ENCODE data around the gene MAP2K6.

DNA sequence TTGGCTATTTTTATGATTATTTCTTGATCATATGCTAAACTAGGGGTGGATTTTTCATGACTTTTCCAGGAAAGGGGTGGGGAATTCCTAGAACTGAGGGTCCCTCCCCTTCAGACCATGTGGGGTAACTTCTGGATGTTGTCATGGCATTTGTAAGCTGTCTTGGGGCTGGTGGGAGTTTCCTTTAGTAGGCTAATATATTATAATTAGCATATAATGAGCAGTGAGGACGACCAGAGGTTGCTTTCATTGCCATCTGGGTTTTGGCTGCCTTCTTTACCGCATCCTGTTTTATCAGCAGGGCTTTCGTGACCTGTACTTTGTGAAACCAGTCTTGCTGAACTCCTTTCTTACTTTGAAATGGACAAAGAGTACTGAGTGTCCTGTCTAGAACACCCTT is 47.2 kb upstream of the MAP2K6 start:
- TF ChIP-seq, protein P1, sequence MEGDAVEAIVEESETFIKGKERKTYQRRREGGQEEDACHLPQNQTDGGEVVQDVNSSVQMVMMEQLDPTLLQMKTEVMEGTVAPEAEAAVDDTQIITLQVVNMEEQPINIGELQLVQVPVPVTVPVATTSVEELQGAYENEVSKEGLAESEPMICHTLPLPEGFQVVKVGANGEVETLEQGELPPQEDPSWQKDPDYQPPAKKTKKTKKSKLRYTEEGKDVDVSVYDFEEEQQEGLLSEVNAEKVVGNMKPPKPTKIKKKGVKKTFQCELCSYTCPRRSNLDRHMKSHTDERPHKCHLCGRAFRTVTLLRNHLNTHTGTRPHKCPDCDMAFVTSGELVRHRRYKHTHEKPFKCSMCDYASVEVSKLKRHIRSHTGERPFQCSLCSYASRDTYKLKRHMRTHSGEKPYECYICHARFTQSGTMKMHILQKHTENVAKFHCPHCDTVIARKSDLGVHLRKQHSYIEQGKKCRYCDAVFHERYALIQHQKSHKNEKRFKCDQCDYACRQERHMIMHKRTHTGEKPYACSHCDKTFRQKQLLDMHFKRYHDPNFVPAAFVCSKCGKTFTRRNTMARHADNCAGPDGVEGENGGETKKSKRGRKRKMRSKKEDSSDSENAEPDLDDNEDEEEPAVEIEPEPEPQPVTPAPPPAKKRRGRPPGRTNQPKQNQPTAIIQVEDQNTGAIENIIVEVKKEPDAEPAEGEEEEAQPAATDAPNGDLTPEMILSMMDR (conservative IDR thresholded peaks at IDR 0.05; ENCODE audit: low read length) = no peak
- no peak for TF ChIP-seq EZH2phosphoT487 (IDR thresholded peaks at IDR 0.05; ENCODE audit: borderline replicate concordance)
